Panc1 (cell line): ENCODE data around the gene RPA4. TPM values are rescaled to one million over a fixed set of nuclear protein-coding genes. Genes with fewer than 3 reads are reported as not detected.
"Not testable (repeated sequence)": the region's sequence is repeated elsewhere in the genome, so short reads cannot be mapped to it uniquely, and the experiment has no call there.

Source experiments
- ATAC-seq: fragments of 200-7000 bp; cut with Tn5 transposase; 2 replicates; pipeline ENCODE4 v1.9.1; 2020; ENCODE audit warnings: mild to moderate bottlenecking, moderate library complexity
- BruUV-seq: library from RNA; stranded (reverse); fragments of 400-500 nt; replicated peaks from 2 replicates; lab custom pipeline; 2021; lab: Mats Ljungman, UMichigan
- CTCF ChIA-PET: fragments of 300-600 bp; sonication (Branson Sonifier 250); formaldehyde crosslinking; loops from one replicate; lab custom pipeline; 2022; ENCODE audit warnings: antibody characterized with exemption; lab: Charles Lee
- POLR2A ChIA-PET: fragments of 300-600 bp; sonication (Branson Sonifier 250); formaldehyde crosslinking; loops from one replicate; lab custom pipeline; 2022; ENCODE audit warnings: antibody characterized with exemption; lab: Charles Lee
- DNase-seq: peaks from one replicate; pipeline ENCODE4 v3.0.0-alpha.2; 2010; ENCODE audit warnings: low read depth, low spot score
- H3K27ac ChIP-seq: 2 replicates; pipeline ENCODE4 v1.5.1; 2011; ENCODE audit warnings: mild to moderate bottlenecking, low read length, inconsistent platforms
- H3K27me3 ChIP-seq: fragments of 200-500 bp; sonication (Bioruptor generic); 2 replicates; pipeline ENCODE4 v1.6.0; 2014; ENCODE audit warnings: low read length, inconsistent platforms; ENCODE audit not compliant: control insufficient read depth, insufficient read depth
- H3K36me3 ChIP-seq: fragments of 200-500 bp; sonication (Bioruptor generic); 2 replicates; pipeline ENCODE4 v1.5.1; 2014; ENCODE audit warnings: inconsistent platforms, mild to moderate bottlenecking, low read length, moderate library complexity; ENCODE audit not compliant: control insufficient read depth, insufficient read depth
- H3K4me1 ChIP-seq: 2 replicates; pipeline ENCODE4 v1.5.1; 2011; ENCODE audit warnings: inconsistent platforms, mild to moderate bottlenecking, low read length, moderate library complexity; ENCODE audit not compliant: control insufficient read depth, insufficient read depth
- H3K4me3 ChIP-seq, 2 experiments: 2 replicates each; pipeline ENCODE4 v1.5.1; 2011 to 2012; ENCODE audit warnings: low read depth in 2 of 2, low read length in 2 of 2, mild to moderate bottlenecking in 2 of 2, inconsistent platforms in 1 of 2, moderate library complexity in 1 of 2
- H3K9me3 ChIP-seq: fragments of 200-500 bp; sonication (Bioruptor generic); 2 replicates; pipeline ENCODE4 v1.5.1; 2014; ENCODE audit warnings: low read depth, mild to moderate bottlenecking, inconsistent platforms, low read length, moderate library complexity; ENCODE audit not compliant: control insufficient read depth, insufficient read depth
- POLR2AphosphoS5 ChIP-seq: IDR thresholded peaks from 2 replicates; pipeline ENCODE4 v1.6.1; 2012; ENCODE audit warnings: mild to moderate bottlenecking, low read depth, low read length, moderate library complexity
- SIN3A ChIP-seq: IDR thresholded peaks from 2 replicates; pipeline ENCODE4 v1.6.1; 2012; ENCODE audit warnings: low read depth, mild to moderate bottlenecking, low read length, moderate library complexity, borderline replicate concordance; ENCODE audit not compliant: insufficient read depth
- TCF7L2 ChIP-seq: IDR thresholded peaks from 2 replicates; pipeline ENCODE4 v1.6.1; 2011; ENCODE audit warnings: mild to moderate bottlenecking, low read depth, low read length, inconsistent platforms
- in situ Hi-C: cut with HindIII; loops from 2 replicates; pipeline ENCODE4 v1.10.0; 2016; ENCODE audit warnings: low sequenced_read_pairs, low pct_unique_long_range_greater_than_20kb
- intact Hi-C: fragments of 100-400 bp; cut with micrococcal nuclease; formaldehyde crosslinking; loops from one replicate; pipeline ENCODE4 v1.10.0; 2022; ENCODE audit not compliant: unreplicated experiment
- total RNA-seq: library from RNA; stranded (reverse); gene quantifications from one replicate; pipeline ENCODE4 v1.2.1, GENCODE V29; 2021; ENCODE audit not compliant: unreplicated experiment
- TF ChIP-seq, protein P1 (sequence below): fragments of 450-650 bp; IDR thresholded peaks from 2 replicates; pipeline ENCODE4 v1.5.1; 2017; ENCODE audit warnings: mild to moderate bottlenecking
- TF ChIP-seq, protein P2 (sequence below), 2 experiments: IDR thresholded peaks; 2 replicates each; pipeline ENCODE4 v1.6.1; 2011 to 2012; ENCODE audit warnings: low read depth in 2 of 2, control low read depth in 1 of 2, low read length in 1 of 2, mild to moderate bottlenecking in 1 of 2, moderate library complexity in 1 of 2; ENCODE audit not compliant: insufficient read depth in 1 of 2

RPA4 gene
- total RNA-seq, 1 experiment from 2014 or later = 0.23 TPM

GRCh38 chrX:96841866-96842265 is 41.8 kb upstream of the RPA4 start:
- H3K9me3 ChIP-seq, intact Hi-C loops, DNase-seq, H3K36me3 ChIP-seq, in situ Hi-C loops, BruUV-seq, H3K27ac ChIP-seq, ATAC-seq, H3K4me3 ChIP-seq, CTCF ChIA-PET, H3K4me1 ChIP-seq, H3K27me3 ChIP-seq: not testable (repeated sequence)
- POLR2A ChIA-PET = interaction anchor here (0.6 kb wide), 1 partner anchor 48 kb away, joined by 3 read pairs; no protein-coding TSS in a partner anchor

DNA sequence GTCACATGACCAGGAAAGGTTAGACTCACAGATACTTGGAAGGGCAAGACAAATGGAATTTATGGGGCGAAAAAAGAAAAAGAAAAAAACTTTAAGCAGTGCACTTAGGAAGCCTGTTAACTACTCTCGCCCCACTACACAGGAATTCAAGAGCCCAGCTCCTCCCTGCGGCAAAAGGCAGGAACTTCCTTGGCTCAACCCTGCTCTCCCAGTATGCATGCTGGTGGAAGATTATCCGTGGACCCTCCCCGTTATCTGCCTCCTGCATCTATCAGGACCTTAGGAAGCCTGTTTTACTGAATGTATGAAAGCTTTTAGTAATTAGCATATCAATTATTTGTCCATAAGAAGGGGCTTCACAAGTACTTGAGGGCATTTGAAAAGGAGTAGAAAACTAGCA is 40.1 kb upstream of the RPA4 start:
- Histone ChIP-seq H3K4me3 (no peak overlapping the region), H3K9me3 (no peaks in the 10 kb centered on the region), H3K4me1 (no peaks in the 10 kb centered on the region), H3K36me3 (no peaks in the 10 kb centered on the region), H3K27me3 (no peaks in the 10 kb centered on the region), H3K27ac (no peak overlapping the region)
- TF ChIP-seq TCF7L2 (no peak), POLR2AphosphoS5 (no peak), SIN3A (no peak)
- TF ChIP-seq, protein P1, sequence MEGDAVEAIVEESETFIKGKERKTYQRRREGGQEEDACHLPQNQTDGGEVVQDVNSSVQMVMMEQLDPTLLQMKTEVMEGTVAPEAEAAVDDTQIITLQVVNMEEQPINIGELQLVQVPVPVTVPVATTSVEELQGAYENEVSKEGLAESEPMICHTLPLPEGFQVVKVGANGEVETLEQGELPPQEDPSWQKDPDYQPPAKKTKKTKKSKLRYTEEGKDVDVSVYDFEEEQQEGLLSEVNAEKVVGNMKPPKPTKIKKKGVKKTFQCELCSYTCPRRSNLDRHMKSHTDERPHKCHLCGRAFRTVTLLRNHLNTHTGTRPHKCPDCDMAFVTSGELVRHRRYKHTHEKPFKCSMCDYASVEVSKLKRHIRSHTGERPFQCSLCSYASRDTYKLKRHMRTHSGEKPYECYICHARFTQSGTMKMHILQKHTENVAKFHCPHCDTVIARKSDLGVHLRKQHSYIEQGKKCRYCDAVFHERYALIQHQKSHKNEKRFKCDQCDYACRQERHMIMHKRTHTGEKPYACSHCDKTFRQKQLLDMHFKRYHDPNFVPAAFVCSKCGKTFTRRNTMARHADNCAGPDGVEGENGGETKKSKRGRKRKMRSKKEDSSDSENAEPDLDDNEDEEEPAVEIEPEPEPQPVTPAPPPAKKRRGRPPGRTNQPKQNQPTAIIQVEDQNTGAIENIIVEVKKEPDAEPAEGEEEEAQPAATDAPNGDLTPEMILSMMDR = no peak
- TF ChIP-seq, protein P2, sequence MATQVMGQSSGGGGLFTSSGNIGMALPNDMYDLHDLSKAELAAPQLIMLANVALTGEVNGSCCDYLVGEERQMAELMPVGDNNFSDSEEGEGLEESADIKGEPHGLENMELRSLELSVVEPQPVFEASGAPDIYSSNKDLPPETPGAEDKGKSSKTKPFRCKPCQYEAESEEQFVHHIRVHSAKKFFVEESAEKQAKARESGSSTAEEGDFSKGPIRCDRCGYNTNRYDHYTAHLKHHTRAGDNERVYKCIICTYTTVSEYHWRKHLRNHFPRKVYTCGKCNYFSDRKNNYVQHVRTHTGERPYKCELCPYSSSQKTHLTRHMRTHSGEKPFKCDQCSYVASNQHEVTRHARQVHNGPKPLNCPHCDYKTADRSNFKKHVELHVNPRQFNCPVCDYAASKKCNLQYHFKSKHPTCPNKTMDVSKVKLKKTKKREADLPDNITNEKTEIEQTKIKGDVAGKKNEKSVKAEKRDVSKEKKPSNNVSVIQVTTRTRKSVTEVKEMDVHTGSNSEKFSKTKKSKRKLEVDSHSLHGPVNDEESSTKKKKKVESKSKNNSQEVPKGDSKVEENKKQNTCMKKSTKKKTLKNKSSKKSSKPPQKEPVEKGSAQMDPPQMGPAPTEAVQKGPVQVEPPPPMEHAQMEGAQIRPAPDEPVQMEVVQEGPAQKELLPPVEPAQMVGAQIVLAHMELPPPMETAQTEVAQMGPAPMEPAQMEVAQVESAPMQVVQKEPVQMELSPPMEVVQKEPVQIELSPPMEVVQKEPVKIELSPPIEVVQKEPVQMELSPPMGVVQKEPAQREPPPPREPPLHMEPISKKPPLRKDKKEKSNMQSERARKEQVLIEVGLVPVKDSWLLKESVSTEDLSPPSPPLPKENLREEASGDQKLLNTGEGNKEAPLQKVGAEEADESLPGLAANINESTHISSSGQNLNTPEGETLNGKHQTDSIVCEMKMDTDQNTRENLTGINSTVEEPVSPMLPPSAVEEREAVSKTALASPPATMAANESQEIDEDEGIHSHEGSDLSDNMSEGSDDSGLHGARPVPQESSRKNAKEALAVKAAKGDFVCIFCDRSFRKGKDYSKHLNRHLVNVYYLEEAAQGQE (IDR thresholded peaks at IDR 0.05; ENCODE audit: insufficient read depth in 1 of 2, low read depth in 2 of 2, low read length in 1 of 2) = no peak
- no peak for DNase-seq
- no peak for ATAC-seq
- ChIA-PET POLR2A (no interaction called here), CTCF (no interaction called here)
- BruUV-seq = no TSS peak
- in situ Hi-C loops = no loop called here
- intact Hi-C loops = no loop called here

DNA sequence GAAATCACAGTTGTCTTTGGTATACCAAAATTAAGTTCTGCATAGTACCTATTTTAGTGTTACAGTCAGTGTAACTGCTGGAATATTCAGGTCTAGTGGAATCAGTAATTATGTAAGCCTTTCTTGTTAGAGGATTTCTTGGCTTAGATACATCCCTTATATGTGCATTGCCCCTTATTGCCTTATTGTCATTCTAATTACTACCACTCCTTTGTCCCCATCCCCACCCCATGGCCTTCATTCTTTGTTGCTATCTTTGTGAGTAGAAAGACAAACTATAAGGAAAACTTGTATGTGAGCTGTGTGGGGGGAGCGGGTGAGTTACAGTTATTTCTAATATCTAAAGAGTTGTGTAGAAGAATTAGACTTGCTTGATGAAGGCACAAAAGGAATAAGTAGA is 36.9 kb upstream of the RPA4 start:
- ChIA-PET CTCF (no interaction called here), POLR2A (no interaction called here)
- ATAC-seq (no peak), DNase-seq (no peak)
- intact Hi-C loops (no loop called here), in situ Hi-C loops (no loop called here)
- H3K36me3 ChIP-seq = no peaks in the 10 kb centered on the region
- H3K9me3 ChIP-seq = no peaks in the 10 kb centered on the region
- TF ChIP-seq, protein P1 = no peak
- TF ChIP-seq SIN3A (no peak), TCF7L2 (no peak), POLR2AphosphoS5 (no peak)
- TF ChIP-seq, protein P2 (IDR thresholded peaks at IDR 0.05; ENCODE audit: insufficient read depth in 1 of 2, low read depth in 2 of 2, low read length in 1 of 2) = no peak
- H3K4me1 ChIP-seq = no peaks in the 10 kb centered on the region
- H3K4me3 ChIP-seq = no peak overlapping the region
- H3K27ac ChIP-seq = no peak overlapping the region
- no TSS peak for BruUV-seq
- no peaks in the 10 kb centered on the region for H3K27me3 ChIP-seq

- intact Hi-C loops, DNase-seq, H3K27me3 ChIP-seq, H3K9me3 ChIP-seq, CTCF ChIA-PET, H3K36me3 ChIP-seq, BruUV-seq, in situ Hi-C loops, ATAC-seq, POLR2A ChIA-PET, H3K4me1 ChIP-seq, H3K4me3 ChIP-seq, H3K27ac ChIP-seq: not testable (repeated sequence)
These were observed 24.3 kb upstream of the RPA4 start for GRCh38 chrX:96859422-96859821.
